Astrocyte of the cerebellum (primary cell): ENCODE results near the gene DCC.

Experiments
- DNase-seq: peaks from one replicate; pipeline ENCODE4 v3.0.0-alpha.2; 2011; ENCODE audit warnings: low read depth
- H3K4me3 ChIP-seq: 2 replicates; pipeline ENCODE4 v1.5.1; 2011; ENCODE audit warnings: mild to moderate bottlenecking, low read depth, low read length, moderate library complexity
- in situ Hi-C: cut with HindIII; loops from 2 replicates; pipeline ENCODE4 v1.10.0; 2017; ENCODE audit warnings: low sequenced_read_pairs
- TF ChIP-seq, protein P1 (sequence below): IDR thresholded peaks from 2 replicates; pipeline ENCODE4 v1.5.1; 2012; ENCODE audit warnings: low read length, low read depth, moderate library complexity, mild to moderate bottlenecking; ENCODE audit errors: missing control alignments

DCC gene

DNA sequence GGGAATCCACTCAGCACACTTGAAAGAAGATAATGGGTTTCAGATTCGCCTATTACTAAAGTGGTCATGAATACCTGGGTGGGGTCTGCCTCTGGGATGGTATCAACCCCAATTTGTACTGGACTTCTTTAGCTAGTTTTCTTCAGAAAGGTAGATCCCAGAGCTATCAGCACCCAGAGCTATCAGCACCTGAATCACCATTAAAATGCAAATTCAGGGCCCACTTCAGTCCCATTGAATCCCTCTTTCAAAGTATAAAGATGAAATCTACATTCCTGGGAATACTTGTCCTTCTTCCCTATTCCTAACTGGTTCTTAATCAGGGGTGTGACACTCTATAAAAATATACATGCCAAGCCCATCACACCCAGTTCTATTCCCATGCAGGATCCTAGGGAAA lies 914.3 kb downstream of the DCC start:
- no peak for DNase-seq
- no peak overlapping the region for H3K4me3 ChIP-seq
- TF ChIP-seq, protein P1, sequence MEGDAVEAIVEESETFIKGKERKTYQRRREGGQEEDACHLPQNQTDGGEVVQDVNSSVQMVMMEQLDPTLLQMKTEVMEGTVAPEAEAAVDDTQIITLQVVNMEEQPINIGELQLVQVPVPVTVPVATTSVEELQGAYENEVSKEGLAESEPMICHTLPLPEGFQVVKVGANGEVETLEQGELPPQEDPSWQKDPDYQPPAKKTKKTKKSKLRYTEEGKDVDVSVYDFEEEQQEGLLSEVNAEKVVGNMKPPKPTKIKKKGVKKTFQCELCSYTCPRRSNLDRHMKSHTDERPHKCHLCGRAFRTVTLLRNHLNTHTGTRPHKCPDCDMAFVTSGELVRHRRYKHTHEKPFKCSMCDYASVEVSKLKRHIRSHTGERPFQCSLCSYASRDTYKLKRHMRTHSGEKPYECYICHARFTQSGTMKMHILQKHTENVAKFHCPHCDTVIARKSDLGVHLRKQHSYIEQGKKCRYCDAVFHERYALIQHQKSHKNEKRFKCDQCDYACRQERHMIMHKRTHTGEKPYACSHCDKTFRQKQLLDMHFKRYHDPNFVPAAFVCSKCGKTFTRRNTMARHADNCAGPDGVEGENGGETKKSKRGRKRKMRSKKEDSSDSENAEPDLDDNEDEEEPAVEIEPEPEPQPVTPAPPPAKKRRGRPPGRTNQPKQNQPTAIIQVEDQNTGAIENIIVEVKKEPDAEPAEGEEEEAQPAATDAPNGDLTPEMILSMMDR = no peak
- in situ Hi-C loops = no loop called here

DNA sequence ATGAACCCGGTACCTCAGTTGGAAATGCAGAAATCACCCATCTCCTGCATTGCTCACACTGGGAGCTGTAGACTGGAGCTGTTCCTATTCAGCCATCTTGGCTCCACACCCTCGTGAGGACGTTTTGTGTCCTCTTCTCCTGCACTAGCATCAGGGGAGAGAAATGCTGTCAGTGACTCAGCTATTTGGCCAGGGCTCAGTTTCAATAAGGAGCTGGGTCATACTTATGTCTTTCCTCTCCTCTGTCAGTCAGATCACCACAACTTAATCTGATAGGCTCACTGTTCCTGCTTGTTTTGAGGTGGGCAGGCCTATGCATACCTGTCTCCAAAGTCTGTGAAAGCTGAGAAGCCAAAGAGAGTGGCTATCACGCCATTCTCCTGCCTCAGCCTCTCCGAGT lies 921.2 kb downstream of the DCC start:
- no peak overlapping the region for H3K4me3 ChIP-seq
- TF ChIP-seq, protein P1 = no peak
- in situ Hi-C loops = no loop called here
- no peak for DNase-seq

DNA sequence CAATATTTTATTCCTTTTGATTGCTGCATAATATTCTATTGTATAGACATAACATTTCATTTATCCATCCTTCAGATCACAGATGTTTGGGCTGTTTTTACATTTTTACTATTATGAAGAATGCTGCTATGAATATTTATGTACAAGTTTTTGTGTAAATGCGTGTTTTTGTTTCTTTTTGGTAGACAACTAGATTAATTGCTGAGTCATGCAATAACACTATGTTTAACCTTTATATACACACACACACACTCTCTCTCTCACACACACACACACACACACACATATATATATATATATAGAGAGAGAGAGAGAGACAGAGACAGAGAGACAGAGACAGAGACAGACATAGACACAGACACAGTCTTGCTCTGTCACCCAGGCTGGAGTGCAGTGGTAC lies 926.9 kb downstream of the DCC start:
- H3K4me3 ChIP-seq = no peak overlapping the region
- TF ChIP-seq, protein P1 = no peak
- in situ Hi-C loops = no loop called here
- DNase-seq = no peak

DNA sequence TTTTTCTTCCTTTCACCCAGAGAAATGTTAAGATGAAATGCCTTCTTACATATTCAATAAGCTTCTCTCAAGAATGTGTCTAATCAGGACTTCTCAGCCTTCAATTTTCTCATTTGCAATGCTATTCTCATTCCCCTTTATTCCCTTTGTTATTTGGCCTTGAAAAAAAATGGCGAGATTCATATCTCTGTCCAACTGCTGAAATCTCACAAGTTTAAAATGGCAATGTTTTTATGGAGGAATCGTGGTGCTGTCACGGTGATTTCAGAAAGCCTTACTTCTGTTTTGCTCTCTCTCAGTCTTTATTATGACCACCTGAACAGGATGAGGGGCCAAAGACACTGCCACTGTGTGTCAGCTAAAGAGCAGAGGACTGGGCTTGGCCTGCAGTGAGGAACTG lies 928.5 kb downstream of the DCC start:
- in situ Hi-C loops = no loop called here
- H3K4me3 ChIP-seq = no peak overlapping the region
- no peak for DNase-seq
- TF ChIP-seq, protein P1 = no peak

DNA sequence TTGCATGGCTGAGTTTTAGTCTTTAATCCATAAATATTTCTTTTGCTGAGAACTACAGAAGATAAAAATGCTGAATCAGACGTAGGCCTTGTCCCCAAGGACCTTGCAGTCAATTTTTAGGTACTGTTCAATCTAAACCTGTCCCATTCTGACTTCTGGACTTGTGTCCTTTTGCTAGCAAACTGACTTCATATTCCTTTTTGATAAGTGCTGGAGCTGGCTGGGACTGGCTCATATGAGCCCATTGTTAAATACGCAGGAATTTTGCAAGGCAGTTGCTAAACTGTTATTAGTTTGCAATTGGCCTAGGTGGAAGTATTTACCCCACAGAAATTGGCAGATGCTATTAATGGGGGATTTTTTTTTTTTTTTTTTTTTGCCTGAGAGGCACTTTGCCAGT lies 941.4 kb downstream of the DCC start:
- in situ Hi-C loops = no loop called here
- DNase-seq = no peak
- H3K4me3 ChIP-seq = no peak overlapping the region
- TF ChIP-seq, protein P1 = no peak

DNA sequence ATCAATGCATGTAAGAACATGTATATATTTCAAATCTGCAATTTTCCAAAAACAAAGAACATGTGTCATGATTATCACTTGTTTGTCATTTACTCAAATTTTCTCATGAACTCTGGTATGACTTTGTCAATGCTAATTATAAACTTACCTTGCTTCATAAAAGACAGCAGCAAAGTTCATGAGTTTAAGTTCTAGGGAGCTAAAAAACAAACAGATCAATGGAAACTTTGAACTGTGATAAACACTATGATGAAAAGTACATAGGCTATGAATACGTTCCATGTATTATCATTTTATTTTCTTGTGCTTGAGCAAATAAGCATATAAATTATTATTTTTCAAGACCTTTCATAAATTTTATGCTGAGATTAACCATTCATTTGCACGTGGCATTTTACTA lies 943.7 kb downstream of the DCC start:
- H3K4me3 ChIP-seq = no peak overlapping the region

More for the DNA sequence above, 943.7 kb downstream of the DCC start:
- in situ Hi-C loops = no loop called here
- TF ChIP-seq, protein P1 = no peak
- DNase-seq = no peak
